Stimulated activated CD8-positive, alpha-beta memory T cell treated with anti-CD3 and anti-CD28 coated beads, Interleukin-2, amount 100 ng/mL, for 1 hour (primary cell): ENCODE data around the gene THOC6.
A peak's percentile ranks its signal among the peaks of the same experiment; 100 is the strongest.

Experiments used
- DNase-seq, 2 donors: peaks; one replicate each; pipeline ENCODE4 v3.0.0-alpha.2; 2020; ENCODE audit warnings: low read depth in 2 of 2

The THOC6 gene

DNA sequence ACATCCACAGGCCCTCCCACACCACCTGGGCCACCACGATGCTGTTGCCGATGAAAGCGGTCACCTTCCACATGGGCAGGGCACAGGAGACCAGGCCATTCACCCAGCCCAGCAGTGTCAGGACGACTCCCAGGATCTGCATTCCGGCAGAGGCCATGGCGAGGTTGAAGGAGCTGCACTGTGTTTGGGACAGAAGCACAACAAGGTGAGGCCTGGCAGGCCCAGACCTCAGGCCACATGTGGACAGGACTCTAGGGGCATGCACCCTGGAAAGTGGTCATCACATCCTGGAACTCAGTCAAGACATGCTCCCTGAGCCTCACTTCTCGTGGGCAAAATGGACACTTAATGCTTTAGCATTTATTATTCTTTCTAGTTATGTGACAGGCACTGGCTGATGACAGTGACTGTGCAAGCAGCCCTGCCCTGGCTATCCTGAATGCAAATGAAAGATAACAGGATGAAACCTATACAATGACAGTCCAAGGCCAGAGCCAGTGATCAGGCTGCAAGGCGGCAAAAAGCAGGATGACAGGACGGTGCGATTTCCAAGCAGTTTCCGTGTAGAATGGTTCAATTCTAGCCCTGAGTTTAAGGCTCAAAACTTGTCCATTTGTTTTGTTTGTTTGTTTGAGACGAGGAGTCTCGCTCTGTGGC lies 7.8 kb upstream of the THOC6 start:
- DNase-seq: no peak

DNA sequence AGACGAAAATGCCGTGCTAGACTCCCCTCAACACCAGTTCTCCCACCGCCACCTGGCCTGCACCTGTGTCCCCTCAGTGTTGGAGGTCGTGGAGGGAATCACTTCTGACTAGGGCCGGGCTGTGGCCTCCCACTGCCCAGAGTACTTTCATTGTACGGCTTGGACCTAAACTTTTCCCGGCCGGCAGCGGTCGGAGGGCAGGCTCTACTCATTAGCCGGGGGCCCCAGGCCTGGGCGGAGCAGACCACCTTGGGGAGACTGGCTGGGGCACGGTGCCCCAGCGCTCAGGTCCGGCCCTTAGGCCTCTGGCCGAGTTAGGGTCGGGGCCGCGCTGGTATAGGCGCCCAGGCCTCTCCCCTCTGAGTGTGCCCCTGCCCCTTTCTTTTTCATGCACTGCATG lies 6.5 kb upstream of the THOC6 start:
- DNase-seq: no peak

DNA sequence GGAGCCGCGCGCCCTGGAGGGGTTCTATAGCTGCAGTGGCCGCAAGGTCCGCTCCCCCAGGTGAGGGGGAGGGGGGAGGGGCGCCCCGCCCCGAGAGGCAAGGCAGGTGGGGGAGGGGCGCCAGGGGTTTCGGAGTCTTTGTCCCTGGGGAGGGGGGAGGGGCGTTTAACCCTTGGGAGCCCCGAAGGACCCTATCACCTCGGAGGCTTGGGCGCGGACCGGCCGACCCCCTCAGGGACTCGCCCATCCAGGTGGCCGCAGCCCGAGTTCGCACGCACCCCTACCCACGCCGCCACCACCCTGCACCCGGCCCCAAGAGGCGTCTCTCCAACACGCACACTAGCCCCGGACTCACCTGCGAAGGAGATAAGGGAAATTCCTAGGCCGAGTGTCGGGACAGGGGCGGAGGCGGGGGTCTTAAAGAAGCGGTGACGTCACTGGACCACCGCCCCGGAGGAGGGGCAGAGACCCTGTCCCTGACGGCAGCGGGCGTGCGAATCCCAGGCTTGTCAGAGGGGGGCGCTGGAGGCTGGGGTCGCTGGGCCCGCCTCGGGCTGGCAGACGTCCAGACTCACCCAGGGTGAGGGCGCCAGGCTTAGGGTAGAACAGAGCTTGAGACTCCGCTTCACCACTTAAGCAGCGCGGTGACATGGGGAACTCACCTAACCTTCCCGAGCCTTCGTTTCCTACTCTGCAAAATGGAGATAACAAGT lies 5.9 kb upstream of the THOC6 start, which contains the start of gene CLDN6:
Gene CLDN6, minus strand, starts transcription at position 390 of the 713 bp plus-strand sequence. CDS start 2,162 bp downstream, outside the sequence.
- DNase-seq: no peak

DNA sequence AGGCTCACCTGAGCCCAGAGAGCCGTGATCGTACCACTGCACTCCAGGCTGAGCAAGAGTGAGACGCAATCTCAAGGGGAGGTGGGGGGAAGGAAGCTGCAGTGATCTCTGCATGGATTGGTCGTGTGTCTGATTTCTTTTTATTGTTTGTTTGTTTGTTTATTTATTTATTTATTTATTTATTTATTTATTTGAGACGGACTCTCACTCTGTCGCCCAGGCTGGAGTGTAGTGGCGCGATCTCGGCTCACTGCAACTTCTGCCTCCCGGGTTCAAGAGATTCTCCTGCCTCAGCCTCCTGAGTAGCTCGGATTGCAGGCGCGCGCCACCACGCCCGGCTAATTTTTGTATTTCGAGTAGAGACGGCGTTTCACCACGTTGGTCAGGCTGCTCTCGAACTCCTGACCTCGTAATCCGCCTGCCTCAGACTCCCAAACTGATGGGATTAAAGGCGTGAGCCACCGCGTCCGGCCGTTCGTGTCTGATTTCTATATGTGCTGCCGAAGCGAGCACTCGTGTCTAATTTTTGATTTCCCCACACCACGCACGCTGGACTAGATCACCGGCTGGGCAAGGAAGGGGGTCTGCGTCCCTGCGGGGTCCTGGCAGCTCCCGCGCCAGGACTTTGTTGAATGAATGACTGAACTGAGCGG lies 4.1 kb upstream of the THOC6 start:
- no peak for DNase-seq

DNA sequence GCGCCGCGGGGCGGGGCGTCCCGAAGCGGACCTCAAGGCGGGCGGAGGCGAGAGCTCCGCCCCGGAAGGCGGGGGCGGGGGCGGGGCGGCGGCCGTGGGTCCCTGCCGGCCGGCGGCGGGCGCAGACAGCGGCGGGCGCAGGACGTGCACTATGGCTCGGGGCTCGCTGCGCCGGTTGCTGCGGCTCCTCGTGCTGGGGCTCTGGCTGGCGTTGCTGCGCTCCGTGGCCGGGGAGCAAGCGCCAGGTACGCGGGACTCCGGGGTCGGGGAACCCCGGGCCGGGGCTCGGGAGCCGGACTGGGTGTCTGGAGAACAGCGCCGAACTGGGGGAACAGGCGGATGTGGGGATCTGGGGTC lies 3.6 kb upstream of the THOC6 start, which contains the start of gene TNFRSF12A:
Gene TNFRSF12A, plus strand, starts transcription at position 122 of the 357 bp plus-strand sequence. Its CDS starts 30 bp downstream, at position 152.
- peak; percentile 49 to 52 for DNase-seq

DNA sequence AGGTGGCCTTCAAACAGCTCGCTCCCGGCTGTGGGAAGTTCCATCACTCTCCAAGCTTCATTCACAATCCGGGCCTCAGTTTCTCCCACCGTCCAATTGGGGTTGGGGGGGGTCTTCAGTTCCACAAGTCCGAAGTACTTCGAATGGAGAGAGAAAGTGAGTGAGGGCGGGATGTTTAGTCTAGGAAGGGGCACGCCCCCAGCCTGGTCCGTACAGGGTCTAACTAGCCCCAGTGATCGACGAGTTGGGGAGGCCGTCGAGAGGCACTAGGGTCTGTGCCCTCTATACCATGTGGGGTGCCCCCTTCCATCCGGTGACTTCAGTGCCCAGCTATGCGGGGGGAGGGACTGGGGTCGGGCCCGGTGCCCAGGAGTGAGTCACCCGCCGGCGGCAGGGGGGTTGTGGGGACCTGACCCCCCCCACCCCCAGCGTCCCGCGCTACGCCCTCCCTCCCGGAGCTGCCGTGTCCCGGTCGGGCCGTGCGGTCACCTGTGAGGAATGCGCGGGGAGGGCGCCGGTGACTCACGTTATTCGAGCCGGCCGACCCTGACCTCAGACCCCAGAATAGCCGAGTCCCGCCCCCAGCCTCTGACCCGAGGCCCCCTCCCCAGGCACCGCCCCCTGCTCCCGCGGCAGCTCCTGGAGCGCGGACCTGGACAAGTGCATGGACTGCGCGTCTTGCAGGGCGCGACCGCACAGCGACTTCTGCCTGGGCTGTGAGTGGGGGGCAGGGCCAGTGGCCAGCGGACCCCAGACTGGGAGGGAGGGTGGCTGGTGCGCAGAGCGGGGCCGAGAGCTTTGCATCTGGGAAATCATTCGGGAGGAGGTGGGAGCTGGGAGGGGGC lies 3.0 kb upstream of the THOC6 start:
- peak; percentile 50 for DNase-seq

DNA sequence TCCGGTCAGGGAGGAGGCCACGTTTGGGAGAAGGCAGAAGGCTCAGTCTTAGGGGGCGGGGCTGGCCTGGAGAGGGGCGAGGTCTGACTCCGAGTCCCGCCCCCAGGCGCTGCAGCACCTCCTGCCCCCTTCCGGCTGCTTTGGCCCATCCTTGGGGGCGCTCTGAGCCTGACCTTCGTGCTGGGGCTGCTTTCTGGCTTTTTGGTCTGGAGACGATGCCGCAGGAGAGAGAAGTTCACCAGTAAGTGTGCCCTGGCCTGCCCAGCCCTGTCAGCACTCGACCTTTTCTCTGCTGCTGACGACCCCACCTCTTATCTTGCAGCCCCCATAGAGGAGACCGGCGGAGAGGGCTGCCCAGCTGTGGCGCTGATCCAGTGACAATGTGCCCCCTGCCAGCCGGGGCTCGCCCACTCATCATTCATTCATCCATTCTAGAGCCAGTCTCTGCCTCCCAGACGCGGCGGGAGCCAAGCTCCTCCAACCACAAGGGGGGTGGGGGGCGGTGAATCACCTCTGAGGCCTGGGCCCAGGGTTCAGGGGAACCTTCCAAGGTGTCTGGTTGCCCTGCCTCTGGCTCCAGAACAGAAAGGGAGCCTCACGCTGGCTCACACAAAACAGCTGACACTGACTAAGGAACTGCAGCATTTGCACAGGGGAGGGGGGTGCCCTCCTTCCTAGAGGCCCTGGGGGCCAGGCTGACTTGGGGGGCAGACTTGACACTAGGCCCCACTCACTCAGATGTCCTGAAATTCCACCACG lies 2.2 kb upstream of the THOC6 start:
- peak; percentile 62 to 63 for DNase-seq

DNA sequence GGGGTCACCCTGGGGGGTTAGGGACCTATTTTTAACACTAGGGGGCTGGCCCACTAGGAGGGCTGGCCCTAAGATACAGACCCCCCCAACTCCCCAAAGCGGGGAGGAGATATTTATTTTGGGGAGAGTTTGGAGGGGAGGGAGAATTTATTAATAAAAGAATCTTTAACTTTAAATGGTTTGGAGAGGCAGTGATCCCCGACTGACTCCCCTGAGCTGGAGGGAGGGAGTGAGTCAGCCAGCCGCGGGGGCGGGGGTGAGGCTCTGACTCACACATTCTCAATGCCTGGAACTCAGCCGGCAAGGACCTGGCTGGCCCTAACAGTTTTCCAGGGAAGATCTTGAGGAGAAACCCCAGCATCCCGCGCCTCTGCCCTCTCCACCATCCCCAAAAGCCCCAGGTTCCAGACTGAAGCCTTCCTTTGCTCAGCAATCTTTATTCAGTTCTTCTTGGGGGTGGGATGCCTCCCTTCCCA lies 1.6 kb upstream of the THOC6 start:
- DNase-seq: peak; percentile 69 to 76

DNA sequence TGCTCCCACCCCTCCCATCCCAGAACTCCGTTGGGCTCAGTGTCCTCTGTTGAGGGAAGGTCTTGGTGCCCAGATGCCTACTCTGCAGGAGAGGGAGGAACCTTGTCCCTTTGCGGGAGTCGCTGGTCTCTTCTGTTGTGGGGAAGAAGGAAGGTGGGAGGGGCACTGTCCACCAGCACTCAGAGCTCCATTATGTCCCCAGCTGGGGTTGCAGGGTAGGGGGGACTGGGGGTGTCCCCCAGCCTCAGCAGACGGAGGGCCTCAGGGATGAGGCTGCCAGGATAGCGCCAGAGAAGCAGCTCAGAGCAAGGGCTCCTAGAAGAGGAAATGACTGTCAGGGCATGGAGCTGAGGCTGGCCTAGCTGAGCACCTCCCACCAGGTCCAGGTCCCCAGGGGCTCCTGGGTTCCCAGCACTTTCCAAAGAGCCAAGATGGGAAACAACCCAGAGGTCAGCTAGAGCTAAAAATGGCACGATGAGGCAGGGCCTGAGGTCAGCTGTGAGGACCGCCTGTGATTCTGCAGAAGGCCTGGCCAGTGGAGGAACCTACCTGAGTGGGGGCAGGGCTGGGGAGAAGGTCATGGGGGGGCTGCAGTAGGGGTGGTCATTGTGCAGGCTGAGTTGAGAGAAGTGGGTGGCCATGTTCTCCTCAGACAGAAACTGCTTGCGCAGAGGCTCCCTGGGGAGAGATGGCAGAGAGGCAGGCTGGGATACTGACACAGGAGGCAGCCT lies 986 bp upstream of the THOC6 start:
- DNase-seq: no peak

DNA sequence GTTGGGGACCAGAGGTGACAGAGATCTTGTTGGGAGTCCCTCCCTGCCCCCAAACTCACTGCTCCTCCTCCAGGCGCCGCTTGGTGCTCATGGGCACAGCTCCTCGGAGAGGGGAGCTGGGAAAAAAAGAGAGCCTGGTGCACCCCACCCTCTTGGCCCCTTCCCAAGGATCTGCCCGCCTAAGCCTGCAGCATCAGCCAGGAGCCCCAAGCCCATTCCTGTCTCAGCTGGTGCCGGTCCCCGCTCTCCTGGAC lies 493 bp upstream of the THOC6 start:
- no peak for DNase-seq

DNA sequence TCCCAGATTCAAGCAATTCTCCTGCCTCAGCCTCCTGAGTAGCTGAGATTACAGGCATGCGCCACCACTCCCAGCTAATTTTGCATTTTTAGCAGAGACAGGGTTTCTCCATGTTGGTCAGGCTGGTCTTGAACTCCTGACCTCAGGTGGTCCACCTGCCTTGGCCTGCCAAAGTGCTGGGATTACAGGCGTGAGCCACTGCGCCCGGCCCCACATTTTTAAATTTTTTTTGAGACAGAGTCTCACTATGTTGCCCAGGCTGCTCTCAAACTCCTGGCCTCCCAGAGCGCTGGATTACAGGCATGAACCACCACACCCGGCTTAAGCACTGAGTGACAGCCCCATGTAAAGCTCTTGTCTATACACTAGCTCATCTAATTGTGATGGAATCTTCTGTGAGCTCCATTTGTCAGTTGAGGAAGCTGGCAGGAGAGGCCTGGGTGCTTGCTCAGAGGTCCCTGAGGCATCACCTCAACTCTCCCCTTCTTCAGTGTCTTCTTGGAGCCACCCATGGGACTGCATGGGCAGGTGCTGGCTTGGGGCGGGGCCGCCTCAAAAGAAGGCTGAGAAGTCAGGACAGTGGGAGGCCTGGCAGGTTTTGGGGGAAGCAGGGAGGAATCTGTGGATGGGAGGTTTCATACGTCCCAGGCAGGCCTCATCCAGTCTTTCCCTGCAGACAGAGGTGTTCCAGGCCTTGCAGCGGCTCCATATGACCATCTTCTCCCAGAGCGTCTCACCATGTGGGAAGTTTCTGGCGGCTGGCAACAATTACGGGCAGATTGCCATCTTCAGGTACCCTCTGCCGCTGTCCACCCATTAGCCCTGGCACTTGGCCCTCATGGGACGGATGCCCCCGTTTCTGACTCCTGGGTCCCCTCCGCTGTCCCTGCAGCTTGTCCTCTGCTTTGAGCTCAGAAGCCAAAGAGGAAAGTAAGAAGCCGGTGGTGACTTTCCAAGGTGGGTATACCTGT lies 1.5 kb downstream of the THOC6 start:
- no peak for DNase-seq

DNA sequence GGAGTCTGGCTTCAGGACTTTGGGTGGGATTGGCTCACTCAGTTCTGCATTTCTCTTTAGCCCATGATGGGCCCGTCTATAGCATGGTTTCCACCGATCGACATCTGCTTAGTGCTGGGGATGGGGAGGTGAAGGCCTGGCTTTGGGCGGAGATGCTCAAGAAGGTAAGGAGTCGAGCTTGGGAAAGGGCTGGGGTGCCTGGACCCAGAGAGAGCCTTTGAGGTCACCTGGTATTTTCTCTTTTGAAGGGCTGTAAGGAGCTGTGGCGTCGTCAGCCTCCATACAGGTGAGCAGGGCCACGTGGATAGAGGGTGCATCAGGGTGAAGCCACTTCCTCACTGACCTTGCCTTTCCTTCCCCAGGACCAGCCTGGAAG lies 2.2 kb downstream of the THOC6 start:
- DNase-seq: no peak

DNA sequence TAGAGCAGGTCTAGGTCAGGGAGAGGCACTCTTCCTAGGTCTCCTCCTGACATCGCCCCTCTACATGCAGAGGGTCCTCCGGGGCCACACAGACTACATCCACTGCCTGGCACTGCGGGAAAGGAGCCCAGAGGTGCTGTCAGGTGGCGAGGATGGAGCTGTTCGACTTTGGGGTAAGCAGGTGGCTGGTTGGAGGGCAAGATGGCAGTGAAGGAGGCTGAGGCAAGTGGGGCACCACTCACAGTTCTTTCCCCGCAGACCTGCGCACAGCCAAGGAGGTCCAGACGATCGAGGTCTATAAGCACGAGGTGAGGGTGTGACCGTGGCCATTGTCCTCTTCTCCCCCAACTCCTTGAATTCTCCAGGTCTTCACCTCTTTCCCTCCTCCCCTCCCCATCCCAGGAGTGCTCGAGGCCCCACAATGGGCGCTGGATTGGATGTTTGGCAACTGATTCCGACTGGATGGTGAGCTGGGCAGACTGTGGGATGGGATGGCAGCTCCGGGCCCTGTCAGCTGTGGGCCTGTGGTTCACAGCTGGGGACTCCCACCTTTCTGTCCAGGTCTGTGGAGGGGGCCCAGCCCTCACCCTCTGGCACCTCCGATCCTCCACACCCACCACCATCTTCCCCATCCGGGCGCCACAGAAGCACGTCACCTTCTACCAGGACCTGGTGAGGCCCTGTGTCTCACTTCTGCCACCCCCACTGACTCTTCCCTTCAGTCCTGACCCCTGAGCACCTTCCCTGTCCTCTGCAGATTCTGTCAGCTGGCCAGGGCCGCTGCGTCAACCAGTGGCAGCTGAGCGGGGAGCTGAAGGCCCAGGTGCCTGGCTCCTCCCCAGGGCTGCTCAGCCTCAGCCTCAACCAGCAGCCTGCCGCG lies 3.0 kb downstream of the THOC6 start:
- no peak for DNase-seq

DNA sequence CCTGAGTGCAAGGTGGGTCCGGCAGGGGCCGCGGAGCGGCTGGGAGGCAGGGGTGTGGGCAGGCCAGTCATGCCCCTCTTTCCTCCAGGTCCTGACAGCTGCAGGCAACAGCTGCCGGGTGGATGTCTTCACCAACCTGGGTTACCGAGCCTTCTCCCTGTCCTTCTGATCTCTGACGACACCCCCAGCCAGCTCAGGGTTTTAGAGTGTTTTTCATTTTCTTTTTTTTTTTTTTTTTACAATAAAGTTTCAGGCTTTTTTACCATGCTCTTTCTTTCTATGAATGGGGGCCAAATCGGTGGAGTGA lies 3.6 kb downstream of the THOC6 start:
- DNase-seq: no peak

DNA sequence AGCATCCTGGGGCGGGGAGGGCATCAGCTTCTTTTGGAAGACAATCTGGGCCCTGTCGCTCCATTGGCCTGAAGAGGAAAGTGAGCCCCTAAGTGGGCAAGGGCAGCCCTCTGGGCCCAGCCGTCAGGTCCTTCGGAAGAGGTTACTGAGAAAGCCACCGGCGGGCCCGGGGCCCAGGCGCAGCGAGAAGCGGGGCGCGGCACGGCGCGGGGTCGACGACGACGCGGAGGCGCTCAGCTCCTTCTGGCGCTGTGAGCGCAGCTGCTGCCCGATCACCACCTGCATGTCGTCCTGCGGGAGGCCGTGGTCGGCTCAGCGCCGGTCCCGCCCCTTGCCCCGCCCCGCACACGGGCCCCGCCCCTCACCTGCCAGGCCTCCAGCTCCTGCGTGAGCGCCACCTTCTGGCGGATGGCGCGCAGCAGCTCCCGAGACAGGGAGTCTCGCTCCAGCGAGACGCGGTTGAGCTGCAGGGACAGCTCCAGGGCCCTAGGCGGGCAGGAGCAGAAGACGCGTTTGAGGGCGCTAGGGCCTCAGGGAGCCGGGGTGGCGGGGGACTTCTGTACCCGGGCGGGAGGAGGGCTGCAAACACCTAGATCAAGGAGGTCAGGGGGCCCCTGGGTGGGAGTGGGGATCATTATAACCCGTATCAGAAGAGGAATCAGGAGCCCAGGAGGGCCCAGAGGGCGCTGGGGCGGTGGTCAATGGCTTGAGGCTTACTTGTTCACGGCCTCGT lies 4.3 kb downstream of the THOC6 start:
- peak; percentile 71 to 78 for DNase-seq

DNA sequence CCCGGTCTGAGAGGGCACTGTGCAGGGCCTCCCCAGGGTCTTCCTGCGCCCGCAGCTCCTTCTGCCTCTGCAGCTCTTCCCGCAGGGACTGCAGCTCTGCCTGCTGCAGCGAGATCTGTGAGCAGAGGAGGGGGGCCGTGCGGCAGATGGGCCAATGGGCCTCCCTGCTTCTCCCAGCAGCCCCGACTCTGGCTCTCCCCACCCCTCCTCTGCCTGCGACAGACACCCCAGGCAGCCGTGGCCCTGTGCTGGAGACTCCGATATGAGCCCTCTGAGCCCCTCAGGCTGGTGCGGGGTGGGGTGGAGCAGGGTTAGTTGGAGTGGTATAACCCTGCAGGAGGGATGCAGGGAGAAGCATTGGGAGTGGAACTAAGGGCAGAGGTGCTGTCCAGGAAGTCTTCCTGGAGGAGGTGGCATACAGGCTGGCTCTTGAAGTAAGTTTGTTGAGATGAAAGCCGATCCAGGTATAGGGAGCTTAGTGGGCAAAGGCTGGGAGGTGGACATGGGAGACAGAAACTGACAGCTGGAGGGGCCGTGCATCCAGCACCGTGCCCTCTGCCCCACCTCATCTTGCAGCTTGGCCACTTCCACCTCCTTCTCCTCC lies 5.0 kb downstream of the THOC6 start:
- no peak for DNase-seq

DNA sequence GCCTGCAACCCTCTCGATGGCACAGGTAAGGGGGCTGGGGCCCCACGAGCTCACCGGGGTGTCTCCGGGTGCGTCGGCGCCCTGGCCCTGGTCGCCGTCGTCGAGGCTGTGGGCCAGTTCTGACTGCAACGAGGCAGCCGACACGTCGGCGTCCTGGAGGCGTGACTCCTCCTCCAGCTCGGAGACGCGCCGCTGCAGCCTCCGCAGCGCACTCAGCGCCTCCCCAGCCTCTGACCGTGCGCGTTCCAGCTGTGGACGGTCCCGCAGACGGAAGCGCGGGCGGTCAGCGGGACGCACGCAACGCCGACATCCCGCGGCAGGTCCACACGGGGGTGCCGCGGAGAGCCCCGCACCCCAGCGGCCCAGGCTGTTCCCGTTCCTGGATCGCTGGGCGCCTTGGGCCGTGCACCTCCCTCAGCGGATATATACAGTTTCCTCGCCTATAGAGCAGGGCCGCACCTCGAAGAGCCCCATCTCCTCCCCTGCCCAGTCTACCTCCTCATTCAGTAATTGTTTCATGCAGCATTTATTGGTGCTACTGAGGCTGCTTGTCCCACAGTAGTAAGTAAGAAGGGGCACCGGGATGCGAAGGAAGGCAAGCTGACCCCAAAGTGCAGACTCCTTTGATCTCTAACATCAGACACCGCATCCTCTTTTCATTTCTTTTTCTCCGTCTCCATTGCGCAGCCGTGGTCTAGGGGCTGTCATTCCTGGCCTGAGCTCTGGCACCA lies 5.8 kb downstream of the THOC6 start:
- DNase-seq: no peak
